C4-2B (cell line): ENCODE measurements around the gene ETNK1.

Source experiments
- H3K27ac ChIP-seq: fragments of 450-650 bp; 2 replicates; pipeline ENCODE4 v1.5.1; 2017
- ZFX ChIP-seq: fragments of 450-650 bp; IDR thresholded peaks from 2 replicates; pipeline ENCODE4 v1.6.1; 2017
- TF ChIP-seq, protein P1 (sequence below): fragments of 450-650 bp; conservative IDR thresholded peaks from 2 replicates; pipeline ENCODE4 v1.5.1; 2017; ENCODE audit warnings: mild to moderate bottlenecking

ETNK1 gene

GRCh38 chr12:22635812-22636211 lies 10.8 kb downstream of the ETNK1 start:
- TF ChIP-seq ZFX, result no peak
- TF ChIP-seq, protein P1, sequence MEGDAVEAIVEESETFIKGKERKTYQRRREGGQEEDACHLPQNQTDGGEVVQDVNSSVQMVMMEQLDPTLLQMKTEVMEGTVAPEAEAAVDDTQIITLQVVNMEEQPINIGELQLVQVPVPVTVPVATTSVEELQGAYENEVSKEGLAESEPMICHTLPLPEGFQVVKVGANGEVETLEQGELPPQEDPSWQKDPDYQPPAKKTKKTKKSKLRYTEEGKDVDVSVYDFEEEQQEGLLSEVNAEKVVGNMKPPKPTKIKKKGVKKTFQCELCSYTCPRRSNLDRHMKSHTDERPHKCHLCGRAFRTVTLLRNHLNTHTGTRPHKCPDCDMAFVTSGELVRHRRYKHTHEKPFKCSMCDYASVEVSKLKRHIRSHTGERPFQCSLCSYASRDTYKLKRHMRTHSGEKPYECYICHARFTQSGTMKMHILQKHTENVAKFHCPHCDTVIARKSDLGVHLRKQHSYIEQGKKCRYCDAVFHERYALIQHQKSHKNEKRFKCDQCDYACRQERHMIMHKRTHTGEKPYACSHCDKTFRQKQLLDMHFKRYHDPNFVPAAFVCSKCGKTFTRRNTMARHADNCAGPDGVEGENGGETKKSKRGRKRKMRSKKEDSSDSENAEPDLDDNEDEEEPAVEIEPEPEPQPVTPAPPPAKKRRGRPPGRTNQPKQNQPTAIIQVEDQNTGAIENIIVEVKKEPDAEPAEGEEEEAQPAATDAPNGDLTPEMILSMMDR, result no peak
- no peak overlapping the region for H3K27ac ChIP-seq

- no peak for TF ChIP-seq ZFX
- TF ChIP-seq, protein P1, result no peak
- H3K27ac ChIP-seq, result no peak overlapping the region
Measured at GRCh38 chr12:22640851-22641250, 15.9 kb downstream of the ETNK1 start.

DNA sequence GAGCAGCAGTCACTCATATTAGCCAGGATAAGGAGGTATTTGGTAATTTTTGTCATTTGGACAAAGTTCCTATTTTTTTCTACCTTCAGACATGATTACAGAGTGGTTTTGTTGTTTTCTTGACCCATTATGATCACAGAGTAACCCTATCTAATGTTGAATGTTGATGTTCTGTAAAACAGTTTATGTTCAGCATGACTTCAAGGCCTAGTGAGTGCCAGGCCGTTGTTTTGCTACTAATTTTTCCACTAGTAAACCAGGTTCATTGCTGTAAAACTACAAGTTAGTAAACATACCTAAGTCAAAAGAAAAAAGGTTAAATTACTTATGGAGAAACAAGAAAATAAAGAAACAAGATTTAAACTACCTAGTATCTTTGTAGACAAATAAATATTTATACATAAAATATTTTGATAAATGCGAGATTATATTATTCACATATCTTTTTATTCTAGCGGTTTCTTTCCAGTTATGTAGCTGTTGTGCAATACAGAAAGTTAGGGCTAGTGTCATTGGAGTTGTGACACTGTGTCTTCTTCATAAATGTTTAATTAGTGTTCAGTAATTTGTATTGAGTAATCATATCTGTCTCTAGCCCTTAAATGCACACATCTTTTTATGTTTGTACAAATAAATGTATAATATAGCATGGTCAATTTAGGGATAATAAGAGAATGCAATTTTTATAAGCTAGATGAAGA lies 16.5 kb downstream of the ETNK1 start:
- TF ChIP-seq ZFX, result no peak
- TF ChIP-seq, protein P1, result no peak
- H3K27ac ChIP-seq, result no peak overlapping the region

GRCh38 chr12:22648668-22649067 lies 23.7 kb downstream of the ETNK1 start:
- TF ChIP-seq ZFX, result no peak
- TF ChIP-seq, protein P1, result no peak

GRCh38 chr12:22653075-22653474 lies 28.1 kb downstream of the ETNK1 start:
- no peak for TF ChIP-seq ZFX
- TF ChIP-seq, protein P1, result no peak

More at GRCh38 chr12:22648668-22649067, 23.7 kb downstream of the ETNK1 start:
- H3K27ac ChIP-seq, result no peak overlapping the region

DNA sequence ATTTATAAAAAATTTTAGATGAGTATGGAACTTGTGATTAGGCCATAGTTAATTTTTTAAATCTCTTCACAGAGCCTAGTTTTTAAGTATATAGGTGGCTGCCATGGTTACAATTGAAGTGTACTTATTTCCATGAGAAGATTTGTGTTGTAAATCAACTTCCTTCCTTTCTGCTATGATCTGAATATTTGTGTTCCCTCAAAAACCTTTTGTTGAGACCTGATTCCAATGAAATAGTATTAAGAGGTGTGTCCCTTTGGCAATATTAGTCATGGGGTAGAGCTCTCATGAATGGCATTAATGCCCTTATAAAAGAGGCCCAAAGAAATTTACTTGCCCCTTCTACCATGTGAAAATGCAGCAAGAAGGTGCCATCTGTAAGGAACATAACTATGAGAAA lies 28.8 kb downstream of the ETNK1 start:
- no peak overlapping the region for H3K27ac ChIP-seq
- TF ChIP-seq, protein P1, result no peak
- no peak for TF ChIP-seq ZFX

More at GRCh38 chr12:22653075-22653474, 28.1 kb downstream of the ETNK1 start:
- H3K27ac ChIP-seq, result no peak overlapping the region

DNA sequence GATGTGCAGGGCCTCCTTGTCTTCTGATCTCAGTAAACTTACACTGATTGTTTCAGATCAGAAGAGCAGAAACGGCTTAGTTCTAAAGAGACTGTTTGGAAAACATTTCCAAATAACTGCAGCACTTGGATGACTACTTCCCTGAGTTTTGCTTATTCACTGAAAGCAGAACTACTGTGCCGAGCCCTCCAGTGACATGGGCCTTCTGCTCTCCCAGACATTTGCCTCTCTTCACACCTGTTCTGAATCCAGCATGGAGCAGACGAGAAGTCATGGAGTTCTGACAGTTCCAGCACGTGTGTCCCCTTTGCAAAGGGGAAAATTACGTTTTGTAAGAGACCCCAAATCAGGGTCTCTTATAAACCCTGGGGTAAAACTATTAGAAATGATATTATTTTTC lies 31.4 kb downstream of the ETNK1 start:
- TF ChIP-seq, protein P1, result no peak
- no peak for TF ChIP-seq ZFX
- H3K27ac ChIP-seq, result no peak overlapping the region
